Measurements from ENCODE around the gene PNPLA8.

Gene PNPLA8

DNA sequence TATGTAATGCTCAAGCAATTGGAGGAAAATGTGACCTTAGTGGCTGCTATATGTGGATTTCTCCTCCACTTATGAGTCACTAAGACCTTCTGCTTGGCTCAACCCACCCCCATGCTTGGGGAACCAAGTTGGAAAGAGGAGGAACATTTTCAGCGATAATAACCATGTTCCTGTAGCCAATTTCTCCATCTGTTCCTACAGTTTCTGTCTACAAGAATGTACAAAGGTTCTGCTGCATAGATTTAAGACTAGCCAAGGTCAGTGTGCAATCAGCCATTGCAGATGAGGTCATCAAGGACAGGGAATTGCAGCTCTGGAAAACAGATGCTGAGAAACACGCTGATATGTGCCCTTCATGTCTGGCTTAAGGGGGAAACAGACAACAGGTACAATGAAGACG is 64.1 kb downstream of the PNPLA8 start:
- TF ChIP-seq CTCF (IDR thresholded peaks at IDR 0.05; ENCODE audit: low read depth, low read length) (no peak), MYC (IDR thresholded peaks at IDR 0.05; ENCODE audit: low read depth, low read length) (no peak), POLR2A (IDR thresholded peaks at IDR 0.05; ENCODE audit: extremely low read depth, insufficient read length) (no peak)
- TF ChIP-seq, protein P1, sequence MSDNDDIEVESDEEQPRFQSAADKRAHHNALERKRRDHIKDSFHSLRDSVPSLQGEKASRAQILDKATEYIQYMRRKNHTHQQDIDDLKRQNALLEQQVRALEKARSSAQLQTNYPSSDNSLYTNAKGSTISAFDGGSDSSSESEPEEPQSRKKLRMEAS (IDR thresholded peaks at IDR 0.05; ENCODE audit: low read depth, low read length), result no peak
- no peak overlapping the region for H3K4me3 ChIP-seq (ENCODE audit: low read depth, low read length)
- DNase-seq (ENCODE audit: low read depth), result no peak

GRCh38 chr7:108460964-108461363 is 65.0 kb downstream of the PNPLA8 start:
- DNase-seq (ENCODE audit: low read depth), result no peak
- no peak for TF ChIP-seq POLR2A (IDR thresholded peaks at IDR 0.05; ENCODE audit: extremely low read depth, insufficient read length)
- TF ChIP-seq CTCF (IDR thresholded peaks at IDR 0.05; ENCODE audit: low read depth, low read length), result no peak
- TF ChIP-seq, protein P1 (IDR thresholded peaks at IDR 0.05; ENCODE audit: low read depth, low read length), result no peak
- TF ChIP-seq MYC (IDR thresholded peaks at IDR 0.05; ENCODE audit: low read depth, low read length), result no peak
- no peak overlapping the region for H3K4me3 ChIP-seq (ENCODE audit: low read depth, low read length)

GRCh38 chr7:108459922-108460551 is 65.9 kb downstream of the PNPLA8 start:
- TF ChIP-seq, protein P1 (IDR thresholded peaks at IDR 0.05; ENCODE audit: low read depth, low read length), result no peak; the same call in 1 of the 2 replicates
- TF ChIP-seq CTCF (IDR thresholded peaks at IDR 0.05; ENCODE audit: low read depth, low read length), result peak; percentile 60
- no peak for TF ChIP-seq MYC (IDR thresholded peaks at IDR 0.05; ENCODE audit: low read depth, low read length)
- no peak for TF ChIP-seq POLR2A (IDR thresholded peaks at IDR 0.05; ENCODE audit: extremely low read depth, insufficient read length)
- H3K4me3 ChIP-seq (ENCODE audit: low read depth, low read length), result no peak overlapping the region
- DNase-seq (ENCODE audit: low read depth), result peak; percentile 55

- DNase-seq (ENCODE audit: low read depth), result no peak
- no peak overlapping the region for H3K4me3 ChIP-seq (ENCODE audit: low read depth, low read length)
- TF ChIP-seq CTCF (IDR thresholded peaks at IDR 0.05; ENCODE audit: low read depth, low read length), result no peak
- TF ChIP-seq, protein P1 (IDR thresholded peaks at IDR 0.05; ENCODE audit: low read depth, low read length), result no peak
- TF ChIP-seq MYC (IDR thresholded peaks at IDR 0.05; ENCODE audit: low read depth, low read length), result no peak
- TF ChIP-seq POLR2A (IDR thresholded peaks at IDR 0.05; ENCODE audit: extremely low read depth, insufficient read length), result no peak
Observed at GRCh38 chr7:108457871-108458270, 68.1 kb downstream of the PNPLA8 start.

GRCh38 chr7:108456845-108457540 is 68.9 kb downstream of the PNPLA8 start:
- H3K4me3 ChIP-seq (ENCODE audit: low read depth, low read length), result no peak overlapping the region

More at GRCh38 chr7:108456845-108457540, 68.9 kb downstream of the PNPLA8 start:
- TF ChIP-seq POLR2A (IDR thresholded peaks at IDR 0.05; ENCODE audit: extremely low read depth, insufficient read length) (no peak), MYC (IDR thresholded peaks at IDR 0.05; ENCODE audit: low read depth, low read length) (no peak), CTCF (IDR thresholded peaks at IDR 0.05; ENCODE audit: low read depth, low read length) (no peak)
- TF ChIP-seq, protein P1 (IDR thresholded peaks at IDR 0.05; ENCODE audit: low read depth, low read length), result no peak
- no peak for DNase-seq (ENCODE audit: low read depth)
